GM19351 (cell line): Measurements from ENCODE around the gene SLX4IP.

ENCODE experiments used
- ATAC-seq: cut with Tn5 transposase; IDR thresholded peaks from one replicate; pipeline ENCODE4 v1.9.1; 2021; ENCODE audit warnings: mild to moderate bottlenecking, moderate library complexity; ENCODE audit not compliant: unreplicated experiment

Gene SLX4IP

DNA sequence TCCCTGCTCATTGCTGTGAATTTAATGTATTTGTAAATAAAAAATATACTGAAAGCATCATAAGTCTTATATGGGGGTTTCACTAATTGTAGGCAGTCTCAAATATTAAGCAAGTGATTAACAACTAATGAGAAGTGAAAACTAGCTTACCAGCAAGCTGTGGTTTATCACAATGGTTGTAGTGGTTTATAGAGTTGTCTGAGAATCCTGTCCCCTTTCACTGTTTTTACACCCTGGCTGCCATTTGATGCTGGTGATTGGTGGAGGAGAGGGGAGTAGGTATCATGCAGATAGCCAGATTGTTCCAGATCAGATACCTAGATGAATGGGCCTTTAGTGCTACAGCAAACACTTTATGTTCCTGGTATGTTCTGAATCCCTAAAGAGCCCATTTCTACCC, 7.1 kb upstream of the SLX4IP start:
- ATAC-seq, result no peak

DNA sequence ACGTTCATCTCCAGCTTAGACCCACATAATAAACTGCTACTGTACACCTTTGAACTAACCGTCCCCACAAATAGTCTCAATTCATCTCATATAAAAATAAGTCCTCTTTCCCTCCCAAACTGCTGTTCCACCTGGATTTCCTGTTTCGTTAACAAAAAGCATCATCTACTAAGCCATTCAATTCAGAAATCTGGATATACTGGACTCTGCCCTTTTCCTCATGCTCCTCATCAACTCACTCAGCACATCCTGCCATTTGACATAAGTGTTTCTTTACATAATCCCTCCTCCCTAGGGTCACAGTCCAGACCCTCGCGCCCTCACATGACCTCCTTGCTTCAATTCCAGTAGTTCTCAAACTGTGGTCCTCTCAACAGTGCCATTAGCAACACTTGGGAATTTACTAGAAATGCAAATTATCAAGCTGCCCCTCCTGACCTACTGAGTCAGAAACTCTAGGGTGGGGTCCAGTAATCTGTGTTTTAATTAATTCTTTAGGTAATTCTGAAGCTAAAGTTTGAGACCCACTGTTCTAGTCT, 5.6 kb upstream of the SLX4IP start:
- no peak for ATAC-seq

GRCh38 chr20:10430000-10430466, 5.1 kb upstream of the SLX4IP start:
- no peak for ATAC-seq

DNA sequence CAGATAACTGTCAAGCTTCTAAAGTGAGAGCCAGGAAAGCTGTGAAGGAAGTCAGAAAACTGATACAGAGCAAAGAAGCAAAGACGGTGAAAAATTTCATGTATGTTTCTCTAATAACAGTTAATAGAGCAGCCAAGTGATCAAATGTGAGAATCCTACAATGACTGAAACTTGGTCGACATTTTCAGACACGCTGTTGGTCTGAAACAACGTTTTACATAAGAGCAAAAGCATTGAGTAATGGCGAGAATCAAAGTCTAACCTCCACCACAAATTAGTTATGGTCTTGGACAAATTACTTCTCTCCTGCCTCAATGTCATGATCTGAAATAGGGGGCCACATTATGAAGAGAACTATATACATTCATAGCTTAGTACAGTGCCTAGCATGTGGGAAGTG, 4.4 kb upstream of the SLX4IP start:
- ATAC-seq, result no peak

GRCh38 chr20:10432079-10432478, 3.0 kb upstream of the SLX4IP start:
- ATAC-seq, result no peak

DNA sequence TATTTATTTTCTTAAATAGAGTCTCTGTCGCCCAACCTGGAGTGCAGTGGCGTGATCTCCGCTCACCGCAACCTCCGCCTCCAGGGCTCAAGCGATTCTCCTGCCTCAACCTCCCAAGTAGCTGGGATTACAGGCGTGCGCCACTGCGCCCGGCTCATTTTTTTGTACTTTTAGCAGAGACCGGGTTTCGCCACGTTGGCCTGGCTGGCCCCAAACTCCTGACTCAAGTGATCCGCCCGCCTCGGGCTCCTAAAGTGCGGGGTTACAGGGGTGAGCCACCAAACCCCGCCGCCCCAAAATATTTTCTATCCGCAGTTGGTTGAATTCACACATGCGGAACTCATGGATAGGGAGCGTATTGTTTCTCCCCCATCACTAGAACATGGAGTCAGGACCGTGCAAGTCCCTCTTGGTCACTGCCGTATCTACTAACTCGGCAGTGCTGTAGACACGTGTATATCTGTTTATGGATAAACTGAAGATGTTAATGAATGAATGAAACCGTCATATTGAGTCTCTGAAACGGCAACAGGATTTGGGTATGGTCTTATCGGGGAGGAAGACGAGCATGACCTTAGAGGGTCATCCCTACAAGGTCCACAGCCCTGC, 2.0 kb upstream of the SLX4IP start:
- ATAC-seq, result peak; percentile 0

DNA sequence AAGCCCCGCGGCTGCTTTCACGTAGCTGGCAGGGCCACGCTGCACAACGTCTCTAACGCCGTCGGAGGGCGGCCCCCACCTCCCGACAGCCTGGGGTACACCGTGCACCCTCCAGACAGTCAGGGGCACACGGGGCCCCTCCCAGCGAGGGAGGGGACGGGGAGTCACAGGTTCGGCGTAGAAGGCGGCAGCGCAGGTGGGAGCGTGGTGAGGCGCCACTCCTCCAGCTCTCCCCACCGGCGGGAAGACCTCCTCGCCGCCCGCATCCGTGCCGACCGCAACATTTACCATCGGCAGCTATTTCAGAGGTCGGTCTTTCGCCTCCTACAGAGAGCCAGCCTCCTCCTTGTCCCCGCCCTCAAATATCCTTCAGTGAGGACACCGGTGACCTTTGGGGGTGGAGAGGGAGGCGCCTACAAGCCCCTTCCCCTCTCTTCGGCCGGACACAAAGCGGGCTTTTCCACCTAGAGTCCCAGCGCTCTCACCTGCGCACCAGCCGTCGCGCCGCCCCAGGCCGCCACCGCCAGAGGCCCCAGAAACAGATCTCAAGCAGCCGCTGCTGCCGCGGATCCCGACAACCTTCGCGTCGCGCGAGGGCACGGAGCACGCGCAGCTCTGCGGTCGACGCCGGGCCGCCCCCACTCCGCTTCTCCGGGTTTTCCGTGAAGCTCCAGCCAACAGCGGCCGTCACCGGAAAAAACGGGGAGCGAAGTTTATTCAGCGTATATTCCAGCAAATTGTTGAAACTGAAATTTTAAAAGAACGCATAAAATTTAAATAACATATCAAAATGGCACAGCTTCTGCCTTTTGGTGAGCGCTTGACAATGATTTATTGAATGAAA, 1.3 kb upstream of the SLX4IP start, which contains the start of gene MKKS:
Gene MKKS, minus strand, starts transcription at position 600 of the 844 bp plus-strand sequence. CDS start 20,708 bp downstream, outside the sequence.
- peak; percentile 51 for ATAC-seq

DNA sequence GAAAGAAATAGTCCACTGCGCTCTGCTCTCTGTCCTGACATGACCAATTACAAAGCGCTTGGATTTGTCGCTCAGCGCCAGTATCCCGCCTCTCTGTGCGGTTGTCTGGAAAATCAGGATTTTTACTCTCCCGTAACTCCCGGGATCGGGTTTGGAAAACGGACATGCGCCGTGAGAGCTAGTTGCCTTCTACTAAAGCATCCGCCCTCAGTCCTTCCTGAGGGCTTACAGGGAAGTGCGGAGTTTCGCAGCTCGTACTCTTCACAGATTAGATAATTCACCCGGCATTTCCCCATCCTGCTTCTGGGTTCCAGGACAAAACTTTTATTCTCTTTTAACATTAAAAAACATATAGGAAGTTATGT, 656 bp upstream of the SLX4IP start:
- peak; percentile 28 for ATAC-seq

DNA sequence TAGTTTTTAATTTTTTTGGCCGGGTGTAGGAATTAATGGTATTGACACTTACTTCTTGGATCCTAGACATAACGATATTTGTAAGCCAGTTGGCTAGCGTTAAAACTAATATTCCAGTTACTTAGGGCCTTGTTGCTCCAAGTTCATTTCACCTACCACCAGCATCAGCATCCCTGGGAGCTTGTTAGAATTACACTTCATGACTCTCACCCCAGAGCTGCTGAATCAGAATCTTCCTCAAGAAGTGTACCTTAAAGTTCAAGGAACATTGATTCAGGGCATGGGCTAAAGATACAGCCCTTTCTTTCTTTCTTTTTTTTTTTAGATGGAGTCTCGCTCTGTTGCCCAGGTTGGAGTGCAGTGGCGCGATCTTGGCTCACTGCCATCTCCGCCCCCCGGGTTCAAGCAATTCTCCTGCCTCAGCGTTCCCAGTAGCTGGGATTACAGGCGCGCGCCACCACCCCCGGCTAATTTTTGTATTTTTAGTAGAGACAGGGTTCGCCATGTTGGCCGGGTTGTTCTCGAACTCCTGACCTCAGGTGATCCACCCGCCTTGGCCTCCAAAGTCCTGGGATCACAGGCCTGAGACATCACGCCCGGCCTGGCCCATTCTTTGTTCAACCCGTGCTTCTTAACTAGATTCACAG, 1.1 kb downstream of the SLX4IP start:
- ATAC-seq, result no peak

GRCh38 chr20:10438217-10438616, 3.1 kb downstream of the SLX4IP start:
- ATAC-seq, result no peak

GRCh38 chr20:10443936-10444335, 8.8 kb downstream of the SLX4IP start:
- ATAC-seq, result no peak

GRCh38 chr20:10445758-10446157, 10.7 kb downstream of the SLX4IP start:
- no peak for ATAC-seq

GRCh38 chr20:10447028-10447427, 11.9 kb downstream of the SLX4IP start:
- peak; percentile 100 for ATAC-seq

- ATAC-seq, result no peak
Measured at GRCh38 chr20:10448270-10449156, 13.4 kb downstream of the SLX4IP start.

GRCh38 chr20:10449270-10449669, 14.2 kb downstream of the SLX4IP start:
- no peak for ATAC-seq

DNA sequence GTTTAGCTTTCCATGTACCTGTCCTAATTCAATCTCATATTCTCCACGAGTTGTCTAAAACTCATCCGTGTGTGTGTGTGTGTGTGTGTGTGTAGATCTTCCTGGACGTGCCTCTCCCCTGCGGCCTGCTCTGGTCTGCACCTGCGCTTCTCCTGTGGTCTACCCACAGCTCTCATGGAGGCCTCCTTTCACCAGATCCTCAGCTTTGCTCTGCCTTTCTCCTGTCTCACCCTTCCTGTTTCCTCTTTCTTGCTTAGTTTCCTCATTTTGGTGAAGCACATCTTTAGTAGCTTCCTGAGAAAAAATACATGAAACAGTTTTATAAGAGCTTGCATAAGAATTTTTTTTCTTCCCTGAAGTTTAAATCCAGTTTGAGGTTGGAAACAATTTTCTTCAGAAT, 18.1 kb downstream of the SLX4IP start:
- peak; percentile 96 for ATAC-seq

GRCh38 chr20:10454151-10454750, 19.1 kb downstream of the SLX4IP start:
- no peak for ATAC-seq

GRCh38 chr20:10461495-10461894, 26.4 kb downstream of the SLX4IP start:
- ATAC-seq, result no peak

- no peak for ATAC-seq
Measured at GRCh38 chr20:10462516-10462915, 27.4 kb downstream of the SLX4IP start.

DNA sequence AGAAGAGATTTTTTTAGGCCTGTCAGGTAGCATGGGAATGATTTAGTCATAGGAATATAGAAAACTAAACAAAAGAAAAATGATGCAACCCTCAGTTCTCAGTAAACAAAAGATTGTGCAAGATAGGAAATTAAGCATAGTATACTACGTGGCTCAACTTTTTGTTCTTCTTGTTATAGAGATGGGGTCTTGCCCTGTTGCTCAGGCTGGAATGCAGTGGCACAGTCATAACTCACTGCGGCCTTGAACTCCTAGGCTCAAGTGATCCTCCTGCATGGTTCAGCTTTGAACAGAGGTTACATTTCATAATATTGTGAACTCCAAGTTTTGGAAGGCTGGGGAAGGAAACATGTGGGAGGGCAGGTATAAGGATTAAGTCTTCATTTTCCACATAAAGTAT, 28.5 kb downstream of the SLX4IP start:
- no peak for ATAC-seq
